GM21576 (cell line): ENCODE measurements around the gene IFT80.

Experiments
- ATAC-seq: cut with Tn5 transposase; IDR thresholded peaks from one replicate; pipeline ENCODE4 v1.9.1; 2021; ENCODE audit warnings: mild to moderate bottlenecking, moderate library complexity; ENCODE audit not compliant: unreplicated experiment

The IFT80 gene

GRCh38 chr3:160401291-160402095 is 2.5 kb upstream of the IFT80 start:
- no peak for ATAC-seq

DNA sequence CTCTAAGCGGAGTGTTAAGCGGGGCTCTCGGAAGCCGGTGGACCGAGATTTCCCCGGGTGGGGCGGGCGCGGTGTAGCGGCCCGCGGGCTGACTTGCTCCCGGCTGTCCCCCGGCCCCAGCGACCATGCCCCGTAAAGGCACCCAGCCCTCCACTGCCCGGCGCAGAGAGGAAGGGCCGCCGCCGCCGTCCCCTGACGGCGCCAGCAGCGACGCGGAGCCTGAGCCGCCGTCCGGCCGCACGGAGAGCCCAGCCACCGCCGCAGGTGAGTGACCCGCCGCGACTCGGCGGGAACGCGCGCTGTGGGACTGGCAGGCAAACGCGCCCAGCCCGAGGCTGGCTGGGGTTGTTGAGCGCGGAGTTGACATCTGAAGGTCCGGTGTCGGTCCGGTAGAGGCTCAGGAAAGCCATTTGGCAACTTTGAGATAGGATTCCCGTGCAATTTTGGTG is 1.7 kb upstream of the IFT80 start:
- ATAC-seq, result no peak

DNA sequence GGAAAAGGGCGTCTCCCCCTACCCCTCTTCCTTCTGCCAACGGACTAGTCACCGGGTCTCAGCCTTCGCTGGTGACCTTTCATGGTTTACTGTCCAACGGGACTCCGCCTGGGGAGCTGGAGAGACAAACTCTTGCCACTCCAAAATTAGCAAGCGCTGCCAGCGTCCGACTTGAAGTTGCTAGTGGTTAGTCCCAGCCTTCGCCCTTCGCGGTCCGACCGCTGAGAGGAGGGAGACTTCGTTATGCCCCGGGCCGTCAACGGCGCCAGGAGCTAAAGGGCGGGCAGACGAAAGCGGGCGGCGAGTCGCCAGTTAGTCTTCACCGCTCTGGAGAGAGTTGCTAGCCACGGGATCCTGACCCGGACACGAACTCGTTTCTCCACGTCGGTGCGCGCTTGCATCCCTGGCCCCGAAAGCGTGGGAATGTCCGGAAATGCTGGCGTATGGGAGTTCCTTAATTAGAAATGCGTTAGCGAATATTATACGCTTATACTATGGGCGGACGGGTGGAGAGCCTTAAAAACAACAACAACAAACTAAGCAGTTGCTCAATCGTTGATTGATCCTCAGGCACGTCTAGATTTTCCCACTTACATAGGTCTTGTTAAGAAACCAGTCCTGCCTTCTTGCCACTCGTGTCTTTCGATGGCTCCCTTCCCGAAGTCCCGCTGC is 1.1 kb upstream of the IFT80 start:
- ATAC-seq, result no peak

DNA sequence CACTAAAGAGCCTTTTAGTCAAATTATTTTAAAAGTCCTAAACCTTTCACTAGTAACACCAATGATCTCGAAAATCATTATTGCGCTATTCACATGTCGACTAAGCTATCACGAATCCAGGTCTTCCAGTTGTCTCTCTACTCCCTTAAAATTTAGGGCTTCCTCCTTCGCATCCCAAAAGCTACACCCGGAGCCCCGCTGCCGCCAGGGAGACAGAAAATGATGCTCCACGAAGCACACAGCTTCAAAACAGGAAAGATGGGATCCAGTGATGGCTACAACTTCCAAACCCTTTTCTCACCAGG is 253 bp downstream of the IFT80 start:
- ATAC-seq, result peak; percentile 11

- no peak for ATAC-seq
Observed at GRCh38 chr3:160395297-160395696, 3.7 kb downstream of the IFT80 start.

DNA sequence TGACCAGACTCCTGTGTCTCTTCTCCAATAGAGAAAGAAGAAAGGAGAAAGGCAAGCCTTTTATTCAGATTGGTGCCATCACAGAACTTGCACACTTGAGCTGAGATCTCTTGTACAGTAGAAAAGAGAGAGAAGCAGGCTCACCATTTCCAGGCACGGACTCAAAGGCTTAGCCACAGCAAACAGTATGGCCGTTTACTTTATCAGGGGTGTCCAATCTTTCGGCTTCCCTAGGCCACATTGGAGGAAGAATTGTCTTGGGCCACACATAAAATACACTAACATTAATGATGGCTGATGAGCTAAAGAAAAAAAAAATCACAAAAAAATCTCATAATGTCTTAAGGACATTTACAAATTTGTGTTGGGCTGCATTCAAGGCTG is 5.0 kb downstream of the IFT80 start:
- no peak for ATAC-seq

- ATAC-seq, result no peak
Observed at GRCh38 chr3:160393346-160394008, 5.5 kb downstream of the IFT80 start.

DNA sequence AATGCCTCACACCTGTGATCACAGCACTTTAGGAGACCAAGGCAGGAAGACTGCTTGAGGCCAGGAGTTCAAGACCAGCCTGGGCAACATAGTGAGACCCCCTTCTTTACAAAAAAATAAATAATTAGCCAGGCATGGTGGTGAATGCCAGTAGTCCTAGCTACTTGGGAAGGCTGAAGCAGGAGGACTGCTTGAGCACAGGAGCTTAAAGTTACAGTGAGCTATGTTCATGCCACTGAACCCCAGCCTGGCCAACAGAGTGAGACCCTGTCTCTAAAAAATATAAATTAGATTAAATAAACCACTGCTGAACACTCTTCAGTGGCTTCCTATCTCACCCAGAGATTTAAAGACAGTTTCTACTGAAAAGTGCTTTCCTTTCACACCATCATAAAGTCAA is 6.2 kb downstream of the IFT80 start:
- ATAC-seq, result no peak

- ATAC-seq, result no peak
Observed at GRCh38 chr3:160390565-160391138, 8.4 kb downstream of the IFT80 start.

- no peak for ATAC-seq
Observed at GRCh38 chr3:160384639-160385318, 14.2 kb downstream of the IFT80 start.

DNA sequence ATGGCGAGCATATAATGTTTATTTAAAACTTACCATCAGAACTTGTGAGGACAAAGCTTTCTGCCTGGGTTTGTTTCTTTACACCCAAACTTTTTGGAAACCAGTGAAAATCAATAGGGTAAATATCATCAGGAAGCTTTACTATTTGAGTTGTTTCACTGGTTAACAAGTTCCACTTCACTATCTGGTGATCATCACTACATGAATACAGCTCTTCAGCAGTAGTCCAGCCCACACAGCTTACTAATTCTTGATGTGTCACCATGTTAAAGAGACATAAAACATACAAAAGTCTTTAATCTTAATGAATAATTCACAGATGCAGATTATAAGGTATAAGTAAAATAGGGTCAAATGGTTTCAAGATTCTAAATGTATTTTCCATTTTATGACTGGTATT is 17.6 kb downstream of the IFT80 start:
- ATAC-seq, result no peak

DNA sequence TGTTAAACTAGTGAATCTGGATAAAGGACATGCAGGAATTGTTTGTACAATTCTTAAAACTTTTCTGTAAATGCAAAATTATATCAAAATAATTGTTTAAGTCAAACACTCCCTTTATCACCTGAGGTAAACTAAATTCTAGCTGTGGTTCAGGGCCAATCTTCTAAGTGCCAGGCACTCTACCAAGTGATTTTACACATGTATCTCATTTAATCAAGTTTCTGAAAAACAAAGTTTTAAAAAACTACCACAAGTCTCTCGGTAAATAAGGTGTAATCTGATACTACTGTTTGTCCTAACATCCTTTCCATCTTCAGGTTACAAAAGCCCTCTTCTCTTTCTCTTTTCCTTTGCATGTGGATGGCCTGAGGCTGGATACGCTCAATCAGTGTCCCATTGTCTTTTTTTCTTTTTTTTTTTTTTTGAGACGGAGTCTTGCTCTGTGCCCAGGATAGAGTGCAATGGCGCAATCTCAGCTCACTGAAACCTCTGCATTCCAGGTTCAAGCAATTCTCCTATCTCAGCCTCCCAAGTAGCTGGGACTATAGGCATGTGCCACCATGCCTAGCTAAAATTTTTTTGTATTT is 19.3 kb downstream of the IFT80 start:
- ATAC-seq, result no peak

DNA sequence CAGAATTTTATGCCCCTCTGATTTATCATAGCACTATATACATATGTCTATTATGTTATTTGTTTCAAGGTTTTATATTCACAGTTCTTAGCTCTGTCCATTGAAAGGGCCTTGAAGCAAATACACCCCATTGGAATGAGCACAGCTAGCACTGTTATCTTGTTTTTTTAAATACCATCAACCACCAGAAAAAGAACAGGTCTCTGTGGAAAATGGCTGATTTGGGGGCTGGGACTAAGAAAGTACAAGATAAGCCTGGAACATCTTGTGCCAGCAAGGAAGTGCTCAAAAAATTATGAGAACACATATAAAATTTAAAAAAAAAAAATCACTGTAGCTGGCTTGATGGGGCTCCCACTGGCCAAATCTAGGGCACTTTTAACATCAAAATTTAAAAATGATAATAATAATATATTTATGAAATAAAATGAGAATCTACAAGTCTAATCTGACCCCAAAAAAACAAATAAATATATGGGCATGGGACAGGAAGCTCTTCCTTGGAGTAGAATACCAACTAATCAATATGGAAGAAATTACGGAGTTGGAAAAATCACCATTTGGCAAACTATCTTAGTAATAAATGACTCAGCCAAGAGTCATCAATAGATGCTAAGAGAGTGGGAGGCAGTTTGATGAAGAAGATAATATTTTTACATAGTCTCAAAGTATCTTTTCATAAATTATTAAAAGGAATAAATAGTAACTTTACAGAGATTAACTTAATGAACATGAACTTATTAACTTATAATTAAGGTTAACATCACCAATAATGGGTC is 20.5 kb downstream of the IFT80 start:
- ATAC-seq, result no peak

DNA sequence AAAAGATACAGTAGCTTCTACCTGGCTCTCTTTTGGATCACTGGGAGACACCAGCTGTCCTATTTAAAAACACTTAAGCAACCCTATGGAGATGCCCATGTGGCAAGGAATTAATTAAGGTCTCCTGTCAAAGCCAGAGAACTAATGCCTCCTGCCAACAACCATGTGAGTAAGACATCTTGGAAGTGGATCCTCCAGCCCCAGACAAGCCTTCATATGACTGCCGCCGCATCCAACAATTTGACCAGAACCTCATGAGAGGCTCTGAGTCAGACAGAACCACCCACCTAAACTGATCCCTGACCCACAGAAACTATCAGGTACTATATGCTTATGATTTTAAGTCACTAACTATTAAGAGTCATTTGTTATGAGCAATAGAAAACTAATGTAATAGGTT is 22.3 kb downstream of the IFT80 start:
- ATAC-seq, result no peak

GRCh38 chr3:160374925-160375324 is 24.1 kb downstream of the IFT80 start:
- ATAC-seq, result no peak

DNA sequence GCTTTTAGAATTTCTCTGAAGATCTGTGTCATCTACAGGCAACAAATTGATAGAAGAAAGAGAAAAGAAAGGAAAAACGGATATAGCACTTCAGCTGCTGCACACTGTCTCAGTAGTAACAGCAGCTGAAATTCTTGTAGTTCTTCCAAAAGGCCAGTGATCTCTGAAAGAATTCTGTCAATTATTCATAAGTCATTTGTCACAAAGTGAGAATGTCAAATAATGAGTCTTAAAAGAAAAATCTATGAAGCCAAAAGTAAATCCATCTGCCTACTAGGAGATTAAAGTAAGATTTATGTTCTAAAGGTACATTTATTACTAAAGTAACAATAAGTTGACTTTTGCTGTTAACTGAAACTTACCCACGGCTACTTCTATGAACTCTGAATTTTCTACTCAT is 24.6 kb downstream of the IFT80 start:
- ATAC-seq, result no peak

GRCh38 chr3:160373655-160374054 is 25.4 kb downstream of the IFT80 start:
- ATAC-seq, result no peak

DNA sequence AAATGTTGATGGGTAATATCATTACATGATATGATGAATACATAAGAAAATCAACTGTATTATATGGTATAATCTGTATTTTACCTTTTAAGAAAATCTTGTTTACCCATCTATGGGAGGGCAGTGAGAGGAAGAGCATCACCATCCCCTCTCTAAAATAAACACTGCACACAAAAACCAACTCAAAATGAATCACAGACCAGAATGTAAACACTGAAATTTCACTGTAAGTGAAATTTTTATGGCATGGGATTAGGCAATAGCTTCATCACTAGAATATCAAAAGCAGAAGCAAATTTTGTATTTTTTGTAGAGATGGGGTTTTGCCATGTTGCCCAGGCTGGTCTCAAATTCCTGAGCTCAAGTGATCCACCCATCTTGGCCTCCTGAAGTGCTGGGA is 26.2 kb downstream of the IFT80 start:
- no peak for ATAC-seq

GRCh38 chr3:160370987-160371857 is 27.8 kb downstream of the IFT80 start:
- ATAC-seq, result no peak
